Neural cell (in vitro differentiated cells): Measurements from ENCODE around the gene LRRC4. TPM values are rescaled to one million over a fixed set of nuclear protein-coding genes. Genes with fewer than 3 reads are reported as not detected.

Experiments
- H2AFZ ChIP-seq: fragments of 200-600, 300-800 bp; sonication (generic), shearing (Covaris generic); 2 replicates; pipeline ENCODE4 v1.6.0; 2014; ENCODE audit warnings: low read depth, mild to moderate bottlenecking, antibody characterized with exemption, low read length, moderate library complexity
- H3F3A ChIP-seq: fragments of 200-600 bp; shearing (Covaris generic); 2 replicates; pipeline ENCODE4 v1.6.1; 2016; ENCODE audit warnings: mild to moderate bottlenecking, moderate library complexity, mixed read lengths, antibody characterized with exemption, low read length; ENCODE audit not compliant: insufficient read depth, poor library complexity, severe bottlenecking
- H3K27ac ChIP-seq: fragments of 200-600, 300-800 bp; sonication (generic), shearing (Covaris generic); 2 replicates; pipeline ENCODE4 v1.5.1; 2014; ENCODE audit warnings: mild to moderate bottlenecking, low read length, moderate library complexity
- H3K27me3 ChIP-seq: fragments of 300-800, 200-600 bp; sonication (generic), shearing (Covaris generic); 2 replicates; pipeline ENCODE4 v1.6.0; 2014; ENCODE audit warnings: mild to moderate bottlenecking, low read depth, low read length, moderate library complexity; ENCODE audit not compliant: insufficient read depth
- H3K36me3 ChIP-seq: fragments of 300-800, 200-600 bp; sonication (generic), shearing (Covaris generic); 2 replicates; pipeline ENCODE4 v1.5.1; 2014; ENCODE audit warnings: mild to moderate bottlenecking, antibody characterized with exemption, low read length, moderate library complexity; ENCODE audit not compliant: insufficient read depth
- H3K4me2 ChIP-seq: fragments of 300-800, 200-600 bp; sonication (generic), shearing (Covaris generic); 2 replicates; pipeline ENCODE4 v1.6.0; 2014; ENCODE audit warnings: mild to moderate bottlenecking, low read length
- H3K4me3 ChIP-seq: fragments of 300-800, 200-600 bp; sonication (generic), shearing (Covaris generic); 2 replicates; pipeline ENCODE4 v1.5.1; 2014; ENCODE audit warnings: mild to moderate bottlenecking, low read length, moderate library complexity
- H3K79me2 ChIP-seq: fragments of 200-600 bp; shearing (Covaris generic); replicated peaks from 2 replicates; pipeline ENCODE4 v1.6.0; 2014; ENCODE audit warnings: mild to moderate bottlenecking, low read length, moderate library complexity; ENCODE audit not compliant: insufficient read depth
- H3K9ac ChIP-seq: fragments of 300-800, 200-600 bp; sonication (generic), shearing (Covaris generic); 2 replicates; pipeline ENCODE4 v1.6.1; 2016; ENCODE audit warnings: mild to moderate bottlenecking, low read length, mixed read lengths
- H3K9me2 ChIP-seq: fragments of 200-600 bp; shearing (Covaris generic); 2 replicates; pipeline ENCODE4 v1.6.1; 2016; ENCODE audit warnings: mild to moderate bottlenecking, low read length, mixed read lengths; ENCODE audit not compliant: insufficient read depth
- H3K9me3 ChIP-seq: fragments of 200-600, 300-800 bp; sonication (generic), shearing (Covaris generic); 2 replicates; pipeline ENCODE4 v1.6.1; 2016; ENCODE audit warnings: mild to moderate bottlenecking, mixed run types, low read length, moderate library complexity, mixed read lengths
- H4K20me1 ChIP-seq: fragments of 200-600 bp; shearing (Covaris generic); 2 replicates; pipeline ENCODE4 v1.6.1; 2016; ENCODE audit warnings: mild to moderate bottlenecking, mixed run types; ENCODE audit not compliant: insufficient read depth
- CTCF ChIP-seq: fragments of 450-650 bp; IDR thresholded peaks from 2 replicates; pipeline ENCODE4 v1.5.1; 2014; ENCODE audit warnings: antibody characterized with exemption, mild to moderate bottlenecking, moderate library complexity; ENCODE audit not compliant: poor library complexity, severe bottlenecking
- EP300 ChIP-seq: fragments of 450-650 bp; conservative IDR thresholded peaks from 2 replicates; pipeline ENCODE4 v1.6.1; 2014; ENCODE audit warnings: antibody characterized with exemption, mild to moderate bottlenecking, moderate library complexity; ENCODE audit not compliant: poor library complexity, severe bottlenecking
- EZH2 ChIP-seq: fragments of 200-600, 300-800 bp; shearing (Covaris generic), sonication (generic); IDR thresholded peaks from 2 replicates; pipeline ENCODE4 v1.6.1; 2014; ENCODE audit warnings: antibody characterized with exemption, low read length, borderline replicate concordance, mild to moderate bottlenecking; ENCODE audit not compliant: insufficient read depth, poor library complexity, severe bottlenecking
- MXI1 ChIP-seq: fragments of 450-650 bp; conservative IDR thresholded peaks from 2 replicates; pipeline ENCODE4 v1.6.1; 2014; ENCODE audit warnings: antibody characterized with exemption, mild to moderate bottlenecking; ENCODE audit not compliant: poor library complexity, severe bottlenecking
- POLR2AphosphoS5 ChIP-seq: IDR thresholded peaks from 2 replicates; pipeline ENCODE4 v1.6.1; 2012
- RAD21 ChIP-seq: fragments of 450-650 bp; conservative IDR thresholded peaks from 2 replicates; pipeline ENCODE4 v1.6.1; 2014; ENCODE audit warnings: antibody characterized with exemption, mild to moderate bottlenecking, moderate library complexity
- REST ChIP-seq: IDR thresholded peaks from 2 replicates; pipeline ENCODE4 v1.6.1; 2012; ENCODE audit warnings: borderline replicate concordance
- SMC3 ChIP-seq: fragments of 450-650 bp; conservative IDR thresholded peaks from 2 replicates; pipeline ENCODE4 v1.6.1; 2014; ENCODE audit warnings: antibody characterized with exemption, mild to moderate bottlenecking, moderate library complexity; ENCODE audit not compliant: poor library complexity
- TAF1 ChIP-seq: IDR thresholded peaks from 2 replicates; pipeline ENCODE4 v1.6.1; 2012; ENCODE audit warnings: low read depth
- polyA plus RNA-seq: library from polyadenylated mRNA; depleted of rRNA; stranded (reverse); fragments of >200 nt; gene quantifications from 2 replicates; pipeline ENCODE4 v1.2.3, GENCODE V29; 2014

The LRRC4 gene
- polyA plus RNA-seq, 1 donor from 2014 or later, result 15.7 TPM

- Histone ChIP-seq H3K79me2 (no peaks in the 10 kb centered on the region), H3K9me3 (no peaks in the 10 kb centered on the region), H3K27ac (no peak overlapping the region), H3F3A (no peaks in the 10 kb centered on the region), H3K9me2 (no peaks in the 10 kb centered on the region), H3K4me2 (no peak overlapping the region), H3K9ac (no peak overlapping the region), H3K27me3 (no peaks in the 10 kb centered on the region), H3K4me3 (no peak overlapping the region), H4K20me1 (no peaks in the 10 kb centered on the region), H2AFZ (no peak overlapping the region), H3K36me3 (peaks cover 9% of the 10 kb centered on the region)
- TF ChIP-seq SMC3 (no peak), CTCF (no peak), EZH2 (no peak), MXI1 (no peak)
These were observed 27.4 kb downstream of the LRRC4 start for GRCh38 chr7:128003787-128004186.

- Histone ChIP-seq H3K9ac (no peak overlapping the region), H3K4me2 (no peak overlapping the region), H3K36me3 (peaks cover 9% of the 10 kb centered on the region), H4K20me1 (no peaks in the 10 kb centered on the region), H3K9me2 (no peaks in the 10 kb centered on the region), H3K27ac (no peak overlapping the region), H3K9me3 (no peaks in the 10 kb centered on the region), H3F3A (no peaks in the 10 kb centered on the region), H3K27me3 (no peaks in the 10 kb centered on the region), H2AFZ (no peak overlapping the region), H3K4me3 (no peak overlapping the region), H3K79me2 (no peaks in the 10 kb centered on the region)
- no peak for TF ChIP-seq REST
- TF ChIP-seq CTCF, result no peak
- TF ChIP-seq POLR2AphosphoS5, result no peak
- TF ChIP-seq TAF1, result no peak
- no peak for TF ChIP-seq EZH2
- no peak for TF ChIP-seq MXI1
- TF ChIP-seq EP300, result no peak
- TF ChIP-seq SMC3, result no peak
- TF ChIP-seq RAD21, result no peak
These were observed 28.1 kb downstream of the LRRC4 start for GRCh38 chr7:128003167-128003566.
